Ovary (tissue), 3 donors: ENCODE results near the gene DMXL1.

Experiments
- CTCF ChIP-seq, 3 donors: fragments of 450-650 bp in 2 of 3; fragments of 200-600 bp in 1 of 3; IDR thresholded peaks; one replicate each; pipeline versions ENCODE4 v1.5.1 to v1.8.0; 2016 to 2022; ENCODE audit warnings: antibody characterized with exemption in 3 of 3, mild to moderate bottlenecking in 1 of 3
- POLR2A ChIP-seq: fragments of 450-650 bp; IDR thresholded peaks from one replicate; pipeline ENCODE4 v1.6.1; 2017; ENCODE audit warnings: antibody characterized with exemption, mild to moderate bottlenecking, moderate library complexity
- donor health status: DM: no; HTN: no; CAD: no.

GRCh38 chr5:119105971-119106370, 35.1 kb downstream of the DMXL1 start:
- no peak for TF ChIP-seq POLR2A
- TF ChIP-seq CTCF (IDR thresholded peaks at IDR 0.05), result no peak
